GM19372 (cell line): ENCODE data around the gene DCLRE1A.
"Not testable (repeated sequence)": the region's sequence is repeated elsewhere in the genome, so short reads cannot be mapped to it uniquely, and the experiment has no call there.

Experiments
- ATAC-seq: cut with Tn5 transposase; IDR thresholded peaks from one replicate; pipeline ENCODE4 v1.9.1; 2021; ENCODE audit warnings: mild to moderate bottlenecking, low read depth, moderate library complexity; ENCODE audit not compliant: unreplicated experiment

DCLRE1A gene

DNA sequence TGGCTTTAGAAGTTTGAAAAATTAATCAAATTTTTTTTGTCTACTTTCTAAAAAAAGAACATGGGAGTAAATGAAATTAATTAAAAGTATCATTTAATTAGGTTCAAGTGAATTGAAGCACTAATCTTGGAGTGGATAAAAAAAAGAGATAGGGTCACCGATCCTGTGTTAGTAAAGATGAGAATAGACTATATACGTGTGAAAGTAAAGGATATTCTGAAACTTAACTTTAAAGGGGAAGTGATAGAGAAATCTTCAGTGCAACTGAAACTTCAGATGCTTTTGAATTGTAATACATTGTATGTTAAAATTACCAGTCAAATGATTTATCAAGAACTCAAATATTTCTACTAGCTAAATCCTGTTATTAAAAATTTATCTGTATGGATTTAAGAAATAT, 5.4 kb upstream of the DCLRE1A start:
- ATAC-seq = peak; percentile 51

DNA sequence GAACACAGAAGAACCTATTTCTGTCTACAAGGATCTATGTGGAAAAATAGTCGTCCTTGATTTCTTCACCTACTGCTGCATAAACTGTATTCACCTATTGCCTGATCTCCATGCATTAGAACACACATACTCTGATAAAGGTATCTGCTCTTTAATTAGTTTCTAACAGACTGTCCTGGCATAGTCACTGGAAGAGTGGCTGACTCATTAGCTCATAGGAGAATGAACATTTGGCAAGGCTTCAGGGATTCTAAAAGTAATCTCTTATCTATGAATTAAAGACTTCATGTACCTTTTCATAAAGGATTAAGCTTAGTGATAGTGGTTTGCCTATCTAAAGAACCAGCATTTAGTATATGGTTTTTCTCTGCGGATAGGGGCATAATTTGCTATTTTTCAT, 4.7 kb upstream of the DCLRE1A start:
- ATAC-seq = no peak

- ATAC-seq = no peak
Measured at GRCh38 chr10:113857210-113857609, 3.3 kb upstream of the DCLRE1A start.

GRCh38 chr10:113856563-113856962, 2.7 kb upstream of the DCLRE1A start:
- no peak for ATAC-seq

DNA sequence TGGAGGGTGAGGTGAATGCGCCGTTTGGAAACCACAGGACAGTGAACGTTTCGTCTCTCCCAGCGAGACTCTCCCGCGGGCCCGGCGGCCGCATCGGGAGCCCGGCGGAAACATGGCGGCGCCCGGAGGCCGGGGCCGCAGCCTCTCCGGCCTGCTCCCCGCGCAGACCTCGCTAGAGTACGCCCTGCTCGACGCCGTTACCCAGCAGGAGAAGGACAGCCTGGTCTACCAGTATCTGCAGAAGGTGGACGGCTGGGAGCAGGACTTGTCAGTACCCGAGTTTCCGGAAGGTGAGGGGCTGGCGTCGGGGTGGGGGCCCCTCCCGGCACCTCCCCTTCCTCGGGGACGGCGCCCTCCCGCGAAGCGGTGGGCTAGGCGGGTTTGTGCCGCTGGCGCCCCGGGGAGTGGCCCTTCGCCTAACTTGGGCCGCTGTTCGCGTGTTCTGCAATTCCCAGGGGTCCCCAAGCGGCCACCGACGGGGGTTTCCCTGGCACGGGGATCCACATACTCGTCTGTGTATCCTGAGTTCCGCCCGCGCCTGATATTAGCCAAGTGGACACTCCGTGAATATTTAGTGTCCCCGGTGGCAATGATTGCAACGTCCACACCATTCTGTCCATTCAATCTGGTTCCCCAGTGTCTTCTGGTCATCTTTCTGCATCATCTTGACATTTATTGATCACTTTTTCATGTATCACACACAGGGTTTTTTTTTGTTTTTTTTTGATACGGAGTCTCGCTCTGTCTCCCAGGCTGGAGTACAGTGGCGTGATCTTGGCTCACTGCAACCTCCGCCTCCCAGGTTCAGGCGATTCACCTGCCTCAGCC, 1.1 kb upstream of the DCLRE1A start:
- ATAC-seq = peak; percentile 21

DNA sequence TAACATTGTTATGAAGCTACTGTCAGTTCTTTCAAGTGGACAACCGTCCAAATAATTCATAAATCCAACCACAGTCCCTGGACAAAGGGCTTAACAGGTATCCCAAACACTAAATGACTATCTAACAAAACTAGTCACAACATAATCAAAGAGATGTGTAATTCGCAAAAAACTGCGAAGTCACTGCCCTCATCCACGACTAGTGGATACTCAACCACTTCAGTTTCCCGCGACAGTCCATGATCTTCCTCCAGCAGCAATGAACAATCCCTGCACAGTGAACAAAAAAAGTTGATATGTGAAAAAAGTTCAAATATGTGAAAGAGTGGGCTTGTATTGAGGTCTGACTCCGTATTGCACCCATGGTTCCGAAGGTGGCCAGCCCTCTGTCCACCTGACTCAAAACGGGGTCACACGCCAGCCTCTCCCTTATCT, 287 bp downstream of the DCLRE1A start:
- peak; percentile 13 for ATAC-seq

DNA sequence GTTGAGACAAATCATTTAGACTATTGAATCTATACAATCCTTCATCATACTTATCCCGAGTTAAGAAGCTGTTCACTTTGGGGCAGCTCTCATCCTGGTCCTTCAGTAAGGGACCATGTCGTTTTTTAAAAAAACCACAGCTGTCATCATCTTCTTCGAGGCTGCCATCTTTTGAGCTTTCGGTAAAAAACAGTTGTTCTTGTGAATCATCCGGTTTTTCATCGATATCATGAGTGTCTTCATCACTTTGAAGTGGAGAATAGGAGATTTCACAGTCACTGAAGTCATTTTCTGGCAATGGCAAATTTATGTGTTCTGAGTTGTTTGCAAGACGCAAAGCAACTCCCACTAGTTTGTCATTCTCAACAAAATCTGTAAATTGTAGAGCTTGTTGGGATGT, 3.9 kb downstream of the DCLRE1A start:
- ATAC-seq = no peak

DNA sequence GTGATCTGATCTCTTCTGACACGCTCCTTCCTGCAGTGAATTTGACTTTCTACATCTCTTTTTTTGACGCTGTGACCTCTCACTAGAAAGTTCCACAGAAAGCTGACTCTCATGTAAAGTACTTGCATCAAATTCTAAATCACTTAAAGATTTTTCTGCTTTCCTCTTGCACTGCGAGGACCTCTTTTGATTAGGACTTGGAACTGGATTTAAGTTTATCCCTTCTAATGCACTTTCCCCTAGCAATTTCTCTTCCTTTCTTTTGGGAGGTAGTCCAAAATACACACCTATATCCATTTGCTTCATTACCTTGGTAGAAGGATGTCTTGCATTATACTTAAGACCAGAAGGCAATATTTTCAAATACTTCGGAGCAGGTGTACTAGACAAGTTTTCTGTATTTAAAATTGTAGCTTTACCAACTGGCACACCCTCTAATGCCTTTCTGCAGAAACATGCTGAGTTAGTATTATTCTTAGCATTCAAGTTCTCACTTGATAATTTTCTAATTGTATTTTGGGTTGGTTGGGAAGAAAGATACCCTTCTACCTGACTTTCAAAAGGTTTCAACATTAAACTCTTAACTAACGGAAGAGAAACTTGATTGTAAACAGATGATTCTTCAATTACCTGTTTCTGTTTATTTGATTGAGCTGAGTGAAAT, 4.6 kb downstream of the DCLRE1A start:
- no peak for ATAC-seq

DNA sequence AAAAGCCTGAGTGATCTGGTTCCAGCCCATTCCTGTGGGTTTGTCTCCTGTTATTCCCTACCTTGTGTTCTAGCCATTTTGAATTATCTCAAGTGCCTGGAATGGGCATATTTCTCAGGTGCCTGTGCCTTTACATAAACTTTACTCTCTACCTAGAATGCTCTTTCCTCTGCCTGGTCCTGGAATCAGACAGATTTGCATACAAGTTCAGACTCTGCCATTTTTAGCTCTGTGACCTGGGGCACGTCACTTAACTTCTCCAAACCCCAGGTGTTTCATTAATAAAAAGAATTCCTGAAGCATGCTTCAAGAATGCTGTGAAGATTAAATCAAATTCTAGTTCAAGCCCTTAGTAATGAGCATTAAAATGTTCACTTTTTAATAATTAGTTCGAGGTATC, 7.8 kb downstream of the DCLRE1A start:
- no peak for ATAC-seq

- ATAC-seq = no peak
Measured at GRCh38 chr10:113843972-113844485, 9.9 kb downstream of the DCLRE1A start.

GRCh38 chr10:113842171-113842570, 11.7 kb downstream of the DCLRE1A start:
- no peak for ATAC-seq

DNA sequence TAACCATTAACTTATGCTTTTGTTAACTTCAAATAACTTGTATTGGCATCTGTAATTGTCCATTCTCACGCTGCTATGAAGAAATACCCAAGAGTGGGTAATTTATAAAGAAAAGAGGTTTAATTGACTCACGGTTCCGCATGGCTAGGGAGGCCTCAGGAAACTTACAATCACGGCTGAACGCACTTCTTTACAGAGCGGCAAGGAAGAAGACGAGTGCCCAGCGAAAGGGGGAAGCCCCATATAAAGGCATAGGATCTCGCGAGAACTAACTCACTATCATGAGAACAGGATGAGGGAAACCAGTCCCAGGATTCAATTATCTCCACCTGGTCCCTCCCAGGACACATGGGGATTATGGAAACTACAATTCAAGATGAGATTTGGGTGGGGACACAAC, 25.3 kb downstream of the DCLRE1A start:
- ATAC-seq = not testable (repeated sequence)

DNA sequence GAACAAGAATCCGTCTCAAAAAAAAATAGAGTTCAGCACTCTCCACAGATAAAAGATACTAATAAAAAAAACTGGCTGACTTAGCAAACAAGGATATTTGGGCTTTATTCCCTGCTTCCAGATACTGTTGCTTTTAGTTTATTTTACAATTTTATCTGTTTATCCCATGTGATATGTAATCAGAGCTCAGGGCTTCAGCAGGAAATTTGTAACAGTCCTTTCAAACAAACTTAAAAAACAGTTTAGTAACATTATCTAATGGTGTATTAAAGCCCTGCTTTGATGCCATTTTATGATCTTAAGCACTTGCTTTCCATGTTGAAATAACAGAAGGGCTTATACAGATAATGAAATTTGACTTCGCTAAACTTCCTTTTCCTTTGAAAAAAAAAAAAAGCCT, 28.1 kb downstream of the DCLRE1A start:
- ATAC-seq = no peak

GRCh38 chr10:113823389-113823788, 30.5 kb downstream of the DCLRE1A start:
- no peak for ATAC-seq

- no peak for ATAC-seq
Measured at GRCh38 chr10:113822174-113822573, 31.7 kb downstream of the DCLRE1A start.

- not testable (repeated sequence) for ATAC-seq
Measured at GRCh38 chr10:113821306-113821705, 32.6 kb downstream of the DCLRE1A start.

GRCh38 chr10:113820507-113820906, 33.4 kb downstream of the DCLRE1A start:
- ATAC-seq = no peak

GRCh38 chr10:113819989-113820388, 33.9 kb downstream of the DCLRE1A start:
- no peak for ATAC-seq

- ATAC-seq = not testable (repeated sequence)
Measured at GRCh38 chr10:113814700-113815099, 39.2 kb downstream of the DCLRE1A start.

GRCh38 chr10:113808168-113808567, 45.7 kb downstream of the DCLRE1A start:
- ATAC-seq = no peak

GRCh38 chr10:113806503-113806902, 47.4 kb downstream of the DCLRE1A start:
- ATAC-seq = no peak

GRCh38 chr10:113802997-113803396, 50.9 kb downstream of the DCLRE1A start:
- no peak for ATAC-seq
